Endothelial cell of umbilical vein (primary cell): ENCODE results near the gene ALS2. TPM values are rescaled to one million over a fixed set of nuclear protein-coding genes. Genes with fewer than 3 reads are reported as not detected.
"Not testable (repeated sequence)": the region's sequence is repeated elsewhere in the genome, so short reads cannot be mapped to it uniquely, and the experiment has no call there.

Source experiments
- BruUV-seq: library from RNA; stranded (reverse); fragments of 400-500 nt; replicated peaks from 2 replicates; lab custom pipeline; 2021; lab: Mats Ljungman, UMichigan
- CTCF ChIA-PET: fragments of 300-600, 350-600 bp; sonication (Branson Sonifier 250); formaldehyde crosslinking; loops from one replicate; lab custom pipeline; 2021; ENCODE audit warnings: antibody characterized with exemption, inconsistent platforms; lab: Charles Lee
- POLR2A ChIA-PET: fragments of 300-600, 350-600 bp; sonication (Branson Sonifier 250); formaldehyde crosslinking; loops from one replicate; lab custom pipeline; 2021; ENCODE audit warnings: antibody characterized with exemption, inconsistent platforms; lab: Charles Lee
- DNase-seq: peaks from one replicate; pipeline ENCODE4 v3.0.0-alpha.2; 2011; ENCODE audit warnings: low read depth, low spot score
- FAIRE-seq: peaks from 2 replicates; lab custom pipeline; 2011; peaks lifted over from hg19 to GRCh38; lab: Jason Lieb, UNC
- H2AFZ ChIP-seq: 2 replicates; pipeline ENCODE4 v1.6.0; 2012; ENCODE audit warnings: low read depth, low read length, control low read depth, inconsistent platforms
- H3K27ac ChIP-seq: 2 replicates; pipeline ENCODE4 v1.5.1; 2011; ENCODE audit warnings: low read depth, mild to moderate bottlenecking, control low read depth, low read length, moderate library complexity; ENCODE audit not compliant: insufficient read depth
- H3K27me3 ChIP-seq, 2 experiments: 2 replicates each; pipeline versions ENCODE4 v1.6.0 to v1.6.1; 2011; ENCODE audit warnings: low read length in 2 of 2, mixed read lengths in 1 of 2; ENCODE audit not compliant: control insufficient read depth in 2 of 2, insufficient read depth in 2 of 2
- H3K36me3 ChIP-seq, 2 experiments: 2 replicates in 1 of 2; 3 replicates in 1 of 2; pipeline ENCODE4 v1.5.1; 2011; ENCODE audit warnings: low read length in 2 of 2, mild to moderate bottlenecking in 1 of 2, moderate library complexity in 1 of 2; ENCODE audit not compliant: control insufficient read depth in 2 of 2, insufficient read depth in 2 of 2; ENCODE audit errors: extremely low read depth in 1 of 2
- H3K4me1 ChIP-seq: 3 replicates; pipeline ENCODE4 v1.5.1; 2011; ENCODE audit warnings: mild to moderate bottlenecking, low read length; ENCODE audit not compliant: control insufficient read depth, insufficient read depth; ENCODE audit errors: extremely low read depth
- H3K4me2 ChIP-seq: 2 replicates; pipeline ENCODE4 v1.6.1; 2011; ENCODE audit warnings: low read length, control low read depth, mixed read lengths; ENCODE audit not compliant: insufficient read depth
- H3K4me3 ChIP-seq, 3 experiments: fragments of 200-600 bp in 1 of 3; sonication (generic), shearing (Covaris generic) in 1 of 3; replicated peaks in 1 of 3; 2 replicates each; pipeline ENCODE4 v1.5.1; 2011 to 2016; ENCODE audit warnings: control low read depth in 3 of 3, low read length in 3 of 3, mild to moderate bottlenecking in 2 of 3, inconsistent platforms in 1 of 3, low read depth in 1 of 3, moderate library complexity in 1 of 3; ENCODE audit not compliant: insufficient read depth in 1 of 3
- H3K79me2 ChIP-seq: 2 replicates; pipeline ENCODE4 v1.6.0; 2012; ENCODE audit warnings: low read length, inconsistent platforms; ENCODE audit not compliant: control insufficient read depth, insufficient read depth
- H3K9ac ChIP-seq: replicated peaks from 2 replicates; pipeline ENCODE3; 2011; ENCODE audit warnings: low read length, control low read depth; ENCODE audit not compliant: insufficient read depth; ENCODE audit errors: extremely low read depth
- H3K9me1 ChIP-seq: replicated peaks from 3 replicates; pipeline ENCODE4 v1.6.0; 2011; ENCODE audit warnings: mild to moderate bottlenecking, low read length; ENCODE audit not compliant: control insufficient read depth, insufficient read depth; ENCODE audit errors: extremely low read depth
- H3K9me3 ChIP-seq: replicated peaks from 2 replicates; pipeline ENCODE4 v1.5.1; 2012; ENCODE audit warnings: low read length, inconsistent platforms; ENCODE audit not compliant: control insufficient read depth, insufficient read depth
- H4K20me1 ChIP-seq: replicated peaks from 2 replicates; pipeline ENCODE3; 2011; ENCODE audit warnings: mild to moderate bottlenecking, low read length; ENCODE audit not compliant: control insufficient read depth, insufficient read depth; ENCODE audit errors: extremely low read depth
- EZH2 ChIP-seq: IDR thresholded peaks from 2 replicates; pipeline ENCODE4 v1.6.1; 2012; ENCODE audit warnings: borderline replicate concordance, low read depth, mild to moderate bottlenecking, moderate library complexity, low read length, inconsistent platforms; ENCODE audit not compliant: severe bottlenecking
- FOS ChIP-seq: IDR thresholded peaks from 2 replicates; pipeline ENCODE4 v1.6.1; 2011; ENCODE audit warnings: mild to moderate bottlenecking, low read length, moderate library complexity, borderline replicate concordance; ENCODE audit not compliant: insufficient read depth
- GATA2 ChIP-seq: IDR thresholded peaks from 2 replicates; pipeline ENCODE4 v1.7.0; 2011; ENCODE audit warnings: low read depth, mild to moderate bottlenecking, moderate library complexity, mixed read lengths, low read length; ENCODE audit not compliant: insufficient read length, insufficient read depth
- JUN ChIP-seq: IDR thresholded peaks from 2 replicates; pipeline ENCODE4 v1.6.1; 2011; ENCODE audit warnings: borderline replicate concordance, low read depth; ENCODE audit not compliant: insufficient read length, insufficient read depth
- MYC ChIP-seq: IDR thresholded peaks from one replicate; pipeline ENCODE4 v1.6.1; 2011; ENCODE audit warnings: mild to moderate bottlenecking, low read depth, low read length
- POLR2A ChIP-seq: IDR thresholded peaks from 2 replicates; pipeline ENCODE4 v1.6.1; 2012; ENCODE audit warnings: low read depth, mild to moderate bottlenecking, control low read depth, low read length
- POLR2AphosphoS5 ChIP-seq: IDR thresholded peaks from 2 replicates; pipeline ENCODE4 v1.6.1; 2012; ENCODE audit warnings: low read depth, mild to moderate bottlenecking, control low read depth, low read length, moderate library complexity; ENCODE audit not compliant: insufficient read depth
- dilution Hi-C: fragments of 300-500 bp; cut with MboI; formaldehyde crosslinking; loops from one replicate; pipeline ENCODE4 v1.15.0; 2019; ENCODE audit warnings: low sequenced_read_pairs; ENCODE audit not compliant: extremely low pct_ligation_motif_present
- intact Hi-C: fragments of 100-400 bp; cut with micrococcal nuclease; formaldehyde crosslinking; loops from one replicate; pipeline ENCODE4 v1.10.0; 2022
- polyA plus RNA-seq, 4 experiments: library from polyadenylated mRNA; depleted of rRNA in 3 of 4; stranded (reverse) in 3 of 4; unstranded in 1 of 4; fragments of >200 nt; gene quantifications; 2 replicates each; pipeline versions ENCODE4 v1.2.1 to v1.2.3, GENCODE V29; 2011 to 2012; ENCODE audit warnings: missing spikeins in 1 of 4
- total RNA-seq: library from RNA; stranded (reverse); gene quantifications from 2 replicates; pipeline ENCODE4 v1.2.3, GENCODE V29; 2021
- TF ChIP-seq, protein P1 (sequence below), 2 donors: IDR thresholded peaks; 1 replicate in 1 of 2; 2 replicates in 1 of 2; pipeline ENCODE4 v1.5.1; 2011; ENCODE audit warnings: low read length in 2 of 2, mild to moderate bottlenecking in 2 of 2, moderate library complexity in 2 of 2, control low read depth in 1 of 2, inconsistent platforms in 1 of 2, low read depth in 1 of 2; ENCODE audit not compliant: insufficient read depth in 1 of 2; ENCODE audit errors: extremely low read depth in 1 of 2
- TF ChIP-seq, protein P2 (sequence below): IDR thresholded peaks from 2 replicates; pipeline ENCODE4 v1.6.1; 2011; ENCODE audit not compliant: insufficient read depth, insufficient read length

ALS2 gene
- total and polyA plus RNA-seq, 2 donors (not counting 3 experiments of a cell fraction or from before 2014, with no cell fraction given): 13.1 to 36.1 TPM

DNA sequence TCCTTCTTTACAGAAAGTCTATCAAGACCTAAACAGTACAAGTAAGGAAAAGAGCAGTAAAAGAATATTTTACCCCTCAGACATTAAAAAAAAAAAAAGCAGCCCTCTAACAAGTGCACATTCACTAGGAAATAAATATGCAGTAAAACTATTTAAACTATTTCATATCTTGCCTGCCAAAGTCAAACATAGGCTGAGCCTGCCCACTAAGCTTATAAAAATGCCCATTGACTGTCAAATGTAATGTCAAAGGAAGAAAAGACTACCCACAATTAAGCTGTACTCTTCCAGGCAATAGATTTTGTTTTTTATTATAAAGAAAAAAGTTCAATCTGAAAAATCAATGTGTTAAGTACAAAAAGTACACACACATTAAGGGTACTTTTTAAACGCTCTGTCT, 11.8 kb downstream of the ALS2 start:
- Histone ChIP-seq H3K79me2 (peaks cover 30% of the 10 kb centered on the region), H3K27me3 (no peaks in the 10 kb centered on the region), H3K27ac (no peak overlapping the region), H3K4me1 (peaks cover 8% of the 10 kb centered on the region), H2AFZ (no peak overlapping the region), H3K4me3 (no peak overlapping the region), H3K4me2 (no peak overlapping the region), H3K9ac (no peak overlapping the region), H3K9me1 (no peaks in the 10 kb centered on the region), H3K9me3 (no peaks in the 10 kb centered on the region), H3K36me3 (peaks cover 2 to 6% of the 10 kb centered on the region in 2 experiments), H4K20me1 (peaks cover 3% of the 10 kb centered on the region)
- DNase-seq (no peak), FAIRE-seq (no peak)
- ChIA-PET POLR2A (no interaction called here), CTCF (interaction anchor here (0.7 to 2.6 kb wide), 5 partner anchors 9 to 317 kb away, joined by 3 to 14 read pairs (median 5); partner anchors contain the start of genes ALS2, STRADB and TRAK2)
- no TSS peak for BruUV-seq
- intact Hi-C loops: no loop called here
- dilution Hi-C loops: no loop called here
- no peak for TF ChIP-seq FOS

DNA sequence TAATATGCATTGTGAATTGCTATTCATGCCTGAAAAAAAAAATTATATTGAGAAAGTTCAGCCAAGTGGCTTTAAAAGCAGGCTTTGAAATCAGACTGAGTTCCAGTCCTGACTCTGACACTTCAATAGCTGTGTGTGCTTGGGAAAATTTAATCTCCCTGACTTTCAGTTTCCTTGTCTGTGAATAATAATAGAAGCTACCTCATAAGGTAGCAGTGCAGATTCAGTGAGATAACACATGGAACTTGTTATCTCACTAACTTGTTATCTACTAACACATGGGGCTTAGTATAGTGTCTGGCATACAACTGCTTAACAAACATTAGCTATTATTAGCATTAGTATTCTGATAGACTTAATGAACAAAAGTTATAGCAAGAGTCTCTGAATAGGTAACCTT, 14.9 kb downstream of the ALS2 start:
- FAIRE-seq (no peak), DNase-seq (no peak)
- H3K9me1 ChIP-seq: no peaks in the 10 kb centered on the region
- TF ChIP-seq JUN (no peak), MYC (no peak), POLR2AphosphoS5 (no peak), POLR2A (no peak), GATA2 (no peak), FOS (no peak), EZH2 (no peak)
- TF ChIP-seq, protein P1, sequence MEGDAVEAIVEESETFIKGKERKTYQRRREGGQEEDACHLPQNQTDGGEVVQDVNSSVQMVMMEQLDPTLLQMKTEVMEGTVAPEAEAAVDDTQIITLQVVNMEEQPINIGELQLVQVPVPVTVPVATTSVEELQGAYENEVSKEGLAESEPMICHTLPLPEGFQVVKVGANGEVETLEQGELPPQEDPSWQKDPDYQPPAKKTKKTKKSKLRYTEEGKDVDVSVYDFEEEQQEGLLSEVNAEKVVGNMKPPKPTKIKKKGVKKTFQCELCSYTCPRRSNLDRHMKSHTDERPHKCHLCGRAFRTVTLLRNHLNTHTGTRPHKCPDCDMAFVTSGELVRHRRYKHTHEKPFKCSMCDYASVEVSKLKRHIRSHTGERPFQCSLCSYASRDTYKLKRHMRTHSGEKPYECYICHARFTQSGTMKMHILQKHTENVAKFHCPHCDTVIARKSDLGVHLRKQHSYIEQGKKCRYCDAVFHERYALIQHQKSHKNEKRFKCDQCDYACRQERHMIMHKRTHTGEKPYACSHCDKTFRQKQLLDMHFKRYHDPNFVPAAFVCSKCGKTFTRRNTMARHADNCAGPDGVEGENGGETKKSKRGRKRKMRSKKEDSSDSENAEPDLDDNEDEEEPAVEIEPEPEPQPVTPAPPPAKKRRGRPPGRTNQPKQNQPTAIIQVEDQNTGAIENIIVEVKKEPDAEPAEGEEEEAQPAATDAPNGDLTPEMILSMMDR (IDR thresholded peaks at IDR 0.05; ENCODE audit: extremely low read depth in 1 of 2, insufficient read depth in 1 of 2, low read depth in 1 of 2, low read length in 2 of 2): no peak
- TF ChIP-seq, protein P2, sequence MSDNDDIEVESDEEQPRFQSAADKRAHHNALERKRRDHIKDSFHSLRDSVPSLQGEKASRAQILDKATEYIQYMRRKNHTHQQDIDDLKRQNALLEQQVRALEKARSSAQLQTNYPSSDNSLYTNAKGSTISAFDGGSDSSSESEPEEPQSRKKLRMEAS: no peak
- H3K9ac ChIP-seq: no peak overlapping the region
- no TSS peak for BruUV-seq
- peaks cover 8% of the 10 kb centered on the region for H3K79me2 ChIP-seq
- no peak overlapping the region for H2AFZ ChIP-seq
- H3K9me3 ChIP-seq: no peaks in the 10 kb centered on the region
- ChIA-PET CTCF (no interaction called here), POLR2A (no interaction called here)
- H3K4me1 ChIP-seq: peaks cover 8% of the 10 kb centered on the region
- peaks cover 3% of the 10 kb centered on the region for H4K20me1 ChIP-seq
- H3K36me3 ChIP-seq: peaks cover 14% of the 10 kb centered on the region in 2 experiments
- H3K4me2 ChIP-seq: no peak overlapping the region
- H3K27me3 ChIP-seq: no peaks in the 10 kb centered on the region
- dilution Hi-C loops: no loop called here
- H3K4me3 ChIP-seq: no peak overlapping the region
- no peak overlapping the region for H3K27ac ChIP-seq
- intact Hi-C loops: no loop called here

DNA sequence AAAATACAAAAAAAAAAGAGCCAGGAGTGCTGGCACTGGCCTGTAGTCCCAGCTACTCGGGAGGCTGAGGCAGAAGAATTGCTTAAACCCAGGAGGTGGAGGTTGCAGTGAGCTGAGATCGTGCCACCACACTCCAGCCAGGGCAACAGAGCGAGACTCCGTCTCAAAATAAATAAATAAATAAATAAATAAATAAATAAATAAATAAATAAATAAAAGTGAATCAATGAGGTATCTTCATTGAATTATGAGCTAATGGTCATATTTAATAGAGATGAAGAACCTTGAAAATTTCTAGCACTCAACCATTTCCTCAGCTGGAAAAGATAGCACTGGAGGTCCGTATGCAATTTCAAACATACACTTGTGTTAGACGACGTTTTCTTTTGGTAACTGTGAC, 16.3 kb downstream of the ALS2 start:
- CTCF ChIA-PET: interaction anchor here (1.3 kb wide), 1 partner anchor 20 kb away, joined by 3 read pairs; no protein-coding TSS in a partner anchor
- FAIRE-seq: not testable (repeated sequence)

More for the DNA sequence above, 16.3 kb downstream of the ALS2 start:
- peaks cover 15 to 17% of the 10 kb centered on the region in 2 experiments for H3K36me3 ChIP-seq
- POLR2A ChIA-PET, H3K27ac ChIP-seq, H3K4me2 ChIP-seq, H4K20me1 ChIP-seq, H3K79me2 ChIP-seq, intact Hi-C loops, BruUV-seq, H3K9ac ChIP-seq, H3K9me1 ChIP-seq, DNase-seq, H3K9me3 ChIP-seq, H3K27me3 ChIP-seq, H3K4me3 ChIP-seq, H3K4me1 ChIP-seq, H2AFZ ChIP-seq, dilution Hi-C loops: not testable (repeated sequence)
